NCI-H82 (cell line): ENCODE measurements around the gene TCF19.

ENCODE experiments used
- DNase-seq: peaks from one replicate; lab custom pipeline; 2025; lab: John Stamatoyannopoulos, UW

Gene TCF19

DNA sequence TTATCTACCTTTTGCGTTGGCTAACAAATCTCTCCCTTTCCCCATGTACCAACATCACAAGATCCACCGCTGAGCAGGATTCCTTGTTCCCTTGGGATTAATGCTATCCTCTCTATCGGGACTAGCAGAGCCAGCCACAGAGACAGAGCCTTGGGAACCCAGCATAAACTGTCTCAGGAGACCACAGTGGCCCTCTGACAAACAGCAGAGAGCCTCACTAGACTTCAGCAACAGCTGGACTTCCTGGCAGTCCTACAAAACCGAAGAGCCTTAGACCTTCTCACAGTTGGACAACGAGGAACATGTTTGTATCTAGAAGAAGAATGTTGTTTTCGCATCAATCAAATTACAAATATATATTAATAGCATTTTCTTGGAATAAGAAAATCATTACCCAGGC is 51.7 kb downstream of the TCF19 start:
- no peak for DNase-seq

DNA sequence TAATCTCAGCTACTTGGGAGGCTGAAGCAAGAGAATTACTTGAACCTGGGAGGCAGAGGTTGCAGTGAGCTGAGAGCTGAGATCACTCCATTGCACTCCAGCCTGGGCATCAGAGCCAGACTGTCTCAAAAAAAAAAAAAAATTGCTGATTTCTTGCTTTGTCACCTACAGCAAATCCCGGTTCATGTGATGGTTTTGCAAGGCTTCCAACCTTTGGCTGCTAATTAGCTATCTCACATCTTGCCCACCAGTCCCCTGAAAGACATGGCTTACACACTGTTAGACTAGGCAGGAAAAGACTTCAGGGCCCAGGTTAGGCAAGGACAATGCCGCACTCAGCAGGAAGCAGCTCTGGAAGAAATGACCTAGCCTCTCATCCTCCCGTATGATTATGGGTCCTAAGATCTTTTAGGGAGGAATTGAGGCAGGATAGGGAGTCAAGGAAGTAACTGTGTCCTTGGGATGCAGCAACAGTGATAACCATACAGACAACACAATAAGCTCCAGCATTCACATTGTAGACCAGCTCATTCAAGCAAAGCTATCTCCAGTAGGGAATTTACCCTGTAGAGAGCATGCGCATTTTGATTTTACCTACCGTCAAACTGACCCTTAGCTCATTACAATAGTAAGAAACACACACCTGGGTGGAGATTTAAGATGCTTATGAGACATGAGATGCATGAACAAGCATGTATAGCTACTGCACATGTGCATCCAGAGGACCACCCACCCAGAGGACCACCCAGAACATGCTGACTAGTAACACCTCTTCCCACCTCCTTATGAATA is 52.5 kb downstream of the TCF19 start:
- DNase-seq = no peak
